GM18505 (cell line): ENCODE data around the gene SERPINB5.

Source experiments
- ATAC-seq: cut with Tn5 transposase; IDR thresholded peaks from one replicate; pipeline ENCODE4 v1.9.1; 2021; ENCODE audit not compliant: unreplicated experiment
- POLR2A ChIP-seq: IDR thresholded peaks from 4 replicates; pipeline ENCODE4 v1.6.1; 2011; ENCODE audit warnings: borderline replicate concordance; ENCODE audit not compliant: insufficient read depth, insufficient read length; ENCODE audit errors: extremely low read depth

SERPINB5 gene

GRCh38 chr18:63454497-63454896 is 22.3 kb upstream of the SERPINB5 start:
- no peak for ATAC-seq
- TF ChIP-seq POLR2A: no peak

- TF ChIP-seq POLR2A: no peak
- no peak for ATAC-seq
Measured at GRCh38 chr18:63457977-63458376, 18.8 kb upstream of the SERPINB5 start.

GRCh38 chr18:63460414-63460813 is 16.3 kb upstream of the SERPINB5 start:
- no peak for ATAC-seq
- no peak for TF ChIP-seq POLR2A

GRCh38 chr18:63464434-63464833 is 12.3 kb upstream of the SERPINB5 start:
- ATAC-seq: no peak
- no peak for TF ChIP-seq POLR2A

- no peak for TF ChIP-seq POLR2A
Measured at GRCh38 chr18:63465059-63465458, 11.7 kb upstream of the SERPINB5 start.

GRCh38 chr18:63467699-63468098 is 9.1 kb upstream of the SERPINB5 start:
- TF ChIP-seq POLR2A: no peak
- no peak for ATAC-seq

More at GRCh38 chr18:63465059-63465458, 11.7 kb upstream of the SERPINB5 start:
- ATAC-seq: no peak

GRCh38 chr18:63468575-63468974 is 8.2 kb upstream of the SERPINB5 start:
- TF ChIP-seq POLR2A: no peak
- ATAC-seq: no peak

- no peak for TF ChIP-seq POLR2A
- no peak for ATAC-seq
Measured at GRCh38 chr18:63470751-63471150, 6.0 kb upstream of the SERPINB5 start.

- no peak for TF ChIP-seq POLR2A
- no peak for ATAC-seq
Measured at GRCh38 chr18:63472380-63472779, 4.4 kb upstream of the SERPINB5 start.

- no peak for TF ChIP-seq POLR2A
- ATAC-seq: no peak
Measured at GRCh38 chr18:63477200-63477599, 442 bp downstream of the SERPINB5 start.

GRCh38 chr18:63477968-63478367 is 1.2 kb downstream of the SERPINB5 start:
- TF ChIP-seq POLR2A: no peak

GRCh38 chr18:63479826-63480225 is 3.1 kb downstream of the SERPINB5 start:
- ATAC-seq: no peak
- TF ChIP-seq POLR2A: no peak

More at GRCh38 chr18:63477968-63478367, 1.2 kb downstream of the SERPINB5 start:
- no peak for ATAC-seq

- no peak for TF ChIP-seq POLR2A
- ATAC-seq: no peak
Measured at GRCh38 chr18:63480476-63480875, 3.7 kb downstream of the SERPINB5 start.

- no peak for TF ChIP-seq POLR2A
- ATAC-seq: no peak
Measured at GRCh38 chr18:63480915-63481314, 4.2 kb downstream of the SERPINB5 start.

- no peak for ATAC-seq
- no peak for TF ChIP-seq POLR2A
Measured at GRCh38 chr18:63487676-63488075, 10.9 kb downstream of the SERPINB5 start.
